HL-60 (cell line): ENCODE results near the gene ITIH1.
"Not testable (repeated sequence)": the region's sequence is repeated elsewhere in the genome, so short reads cannot be mapped to it uniquely, and the experiment has no call there.

Source experiments
- DNase-seq, 2 experiments: peaks; one replicate each; pipeline ENCODE4 v3.0.0-alpha.2; 2010 to 2020; ENCODE audit warnings: low read depth in 1 of 2, low spot score in 1 of 2
- H3K27ac ChIP-seq: fragments of 250-450 bp; sonication (Bioruptor Pico); replicated peaks from 2 replicates; pipeline ENCODE4 v1.5.1; 2020; ENCODE audit warnings: mild to moderate bottlenecking, moderate library complexity
- H3K27me3 ChIP-seq: fragments of 250-450 bp; sonication (Bioruptor Pico); 2 replicates; pipeline ENCODE4 v1.5.1; 2021; ENCODE audit warnings: mild to moderate bottlenecking, moderate library complexity; ENCODE audit not compliant: insufficient read depth, poor library complexity, severe bottlenecking
- H3K4me3 ChIP-seq: replicated peaks from 2 replicates; pipeline ENCODE4 v1.5.1; 2011; ENCODE audit warnings: mild to moderate bottlenecking, control low read depth, low read length; ENCODE audit not compliant: insufficient read depth
- CTCF ChIP-seq: IDR thresholded peaks from one replicate; pipeline ENCODE4 v1.5.1; 2011; ENCODE audit warnings: low read length, control low read depth, inconsistent platforms; ENCODE audit not compliant: insufficient read depth
- GABPA ChIP-seq: IDR thresholded peaks from 2 replicates; pipeline ENCODE4 v1.6.1; 2012; ENCODE audit warnings: low read depth
- POLR2AphosphoS5 ChIP-seq: IDR thresholded peaks from 2 replicates; pipeline ENCODE4 v1.6.1; 2012; ENCODE audit warnings: low read depth
- REST ChIP-seq: IDR thresholded peaks from 2 replicates; pipeline ENCODE4 v1.6.1; 2012; ENCODE audit warnings: low read depth; ENCODE audit not compliant: insufficient replicate concordance
- SPI1 ChIP-seq: IDR thresholded peaks from 2 replicates; pipeline ENCODE4 v1.6.1; 2012; ENCODE audit warnings: low read depth, mild to moderate bottlenecking, borderline replicate concordance
- long read RNA-seq: library from polyadenylated mRNA; unstranded; transcript quantifications from one replicate; pipeline ENCODE4 v2.0.0, GENCODE V29; 2020

The ITIH1 gene
- long read RNA-seq: 0 reads

- TF ChIP-seq GABPA (no peak), REST (no peak)
- no peak for DNase-seq
- no peaks in the 10 kb centered on the region for H3K27me3 ChIP-seq
- no peak within 1 kb of the TSS for H3K4me3 ChIP-seq
- peak within 1 kb of the TSS; percentile 46 for H3K27ac ChIP-seq
Observed at GRCh38 chr3:52777127-52777958, at the start of gene ITIH1. Gene ITIH1, plus strand, starts transcription at chr3:52777599. Its CDS starts 17 bp downstream, at chr3:52777616.

- H3K27me3 ChIP-seq, DNase-seq, H3K4me3 ChIP-seq, H3K27ac ChIP-seq: not testable (repeated sequence)
Observed at GRCh38 chr3:52728753-52729152, 48.6 kb upstream of the ITIH1 start.

GRCh38 chr3:52730681-52731080 lies 46.7 kb upstream of the ITIH1 start:
- DNase-seq: no peak
- H3K4me3 ChIP-seq: no peak overlapping the region
- H3K27me3 ChIP-seq: no peaks in the 10 kb centered on the region
- TF ChIP-seq CTCF (no peak), SPI1 (no peak), POLR2AphosphoS5 (no peak), REST (no peak), GABPA (no peak)
- no peak overlapping the region for H3K27ac ChIP-seq

- no peak for DNase-seq
- Histone ChIP-seq H3K27ac (no peak overlapping the region), H3K4me3 (no peak overlapping the region), H3K27me3 (no peaks in the 10 kb centered on the region)
- TF ChIP-seq SPI1: no peak
- TF ChIP-seq CTCF: no peak
- TF ChIP-seq POLR2AphosphoS5: no peak
- TF ChIP-seq REST: no peak
- no peak for TF ChIP-seq GABPA
Observed at GRCh38 chr3:52731590-52731989, 45.8 kb upstream of the ITIH1 start.
